K562 (cell line): Measurements from ENCODE around the gene RGS7. TPM values are rescaled to one million over a fixed set of nuclear protein-coding genes. Genes with fewer than 3 reads are reported as not detected.
"Not testable (repeated sequence)": the region's sequence is repeated elsewhere in the genome, so short reads cannot be mapped to it uniquely, and the experiment has no call there.

Experiments used
- ATAC-seq: fragments of 200-7000 bp; cut with Tn5 transposase; 3 replicates; pipeline ENCODE4 v1.9.1; 2020; ENCODE audit warnings: moderate library complexity
- BruUV-seq: library from RNA; stranded (reverse); fragments of 400-500 nt; replicated peaks from 2 replicates; lab custom pipeline; 2021; lab: Mats Ljungman, UMichigan
- CTCF ChIA-PET: fragments of 300-600 bp; formaldehyde crosslinking; extraction: SDS; loops from one replicate; lab custom pipeline; 2021; ENCODE audit warnings: low intra/inter-chr PET ratio; lab: Yijun Ruan, JAX
- POLR2A ChIA-PET: fragments of 300-600, 350-650 bp; sonication (Branson Sonifier 250); formaldehyde crosslinking; extraction: SDS; loops from one replicate; lab custom pipeline; 2021; ENCODE audit warnings: antibody characterized with exemption, inconsistent platforms; lab: Yijun Ruan, JAX
- DNase-seq, 4 experiments: peaks; one replicate each; pipeline versions ENCODE4 v3.0.0 to v3.0.0-alpha.2; 2011 to 2018; ENCODE audit warnings: low spot score in 3 of 4, mixed read lengths in 3 of 4; ENCODE audit errors: extremely low read depth in 1 of 4
- FAIRE-seq: peaks from 2 replicates; lab custom pipeline; 2011; peaks lifted over from hg19 to GRCh38; lab: Jason Lieb, UNC
- H2AFZ ChIP-seq: 2 replicates; pipeline ENCODE4 v1.6.0; 2011; ENCODE audit warnings: low read depth, low read length, control low read depth, inconsistent platforms
- H3K27ac ChIP-seq: fragments of 200-600 bp; 3 replicates; pipeline ENCODE4 v1.8.0; 2011; ENCODE audit warnings: low read depth, mild to moderate bottlenecking, control low read depth, inconsistent platforms, low read length, moderate library complexity, mixed read lengths; ENCODE audit errors: extremely low read depth
- H3K27me3 ChIP-seq, 2 experiments: fragments of 300-600 bp in 1 of 2; 2 replicates in 1 of 2; 3 replicates in 1 of 2; pipeline versions ENCODE4 v1.6.0 to v1.8.0; 2011; ENCODE audit warnings: inconsistent platforms in 2 of 2, low read length in 2 of 2, mild to moderate bottlenecking in 1 of 2, mixed read lengths in 1 of 2, moderate library complexity in 1 of 2; ENCODE audit not compliant: control insufficient read depth in 2 of 2, insufficient read depth in 2 of 2
- H3K36me3 ChIP-seq: fragments of 300-600 bp; 3 replicates; pipeline ENCODE4 v1.8.0; 2011; ENCODE audit warnings: mild to moderate bottlenecking, low read length, inconsistent platforms; ENCODE audit not compliant: control insufficient read depth, insufficient read depth
- H3K4me1 ChIP-seq, 2 experiments: fragments of 200-600 bp in 1 of 2; replicated peaks in 1 of 2; 2 replicates in 1 of 2; 3 replicates in 1 of 2; pipeline versions ENCODE4 v1.5.1 to v1.8.0; 2011; ENCODE audit warnings: inconsistent platforms in 2 of 2, low read length in 2 of 2, mild to moderate bottlenecking in 1 of 2, mixed read lengths in 1 of 2, moderate library complexity in 1 of 2; ENCODE audit not compliant: control insufficient read depth in 2 of 2, insufficient read depth in 2 of 2
- H3K4me2 ChIP-seq: 2 replicates; pipeline ENCODE4 v1.6.1; 2011; ENCODE audit warnings: low read length, control low read depth, inconsistent platforms, mixed read lengths; ENCODE audit not compliant: insufficient read depth
- H3K4me3 ChIP-seq: fragments of 200-600 bp; sonication (generic), shearing (Covaris generic); 2 replicates; pipeline ENCODE4 v1.5.1; 2016; ENCODE audit warnings: control low read depth, inconsistent platforms
- H3K79me2 ChIP-seq: fragments of 200-600 bp; 3 replicates; pipeline ENCODE4 v1.8.0; 2011; ENCODE audit warnings: low read length, inconsistent platforms; ENCODE audit not compliant: control insufficient read depth, insufficient read depth
- H3K9ac ChIP-seq, 2 experiments: 2 replicates each; pipeline versions ENCODE4 v1.6.0 to v1.6.1; 2011; ENCODE audit warnings: low read depth in 2 of 2, low read length in 2 of 2, control low read depth in 1 of 2, inconsistent platforms in 1 of 2, mild to moderate bottlenecking in 1 of 2, mixed read lengths in 1 of 2; ENCODE audit not compliant: insufficient read depth in 1 of 2
- H3K9me1 ChIP-seq: one replicate; pipeline ENCODE4 v1.6.0; 2011; ENCODE audit warnings: inconsistent platforms, mild to moderate bottlenecking, low read length, moderate library complexity; ENCODE audit not compliant: control insufficient read depth, insufficient read depth
- H3K9me3 ChIP-seq: replicated peaks from 2 replicates; pipeline ENCODE4 v1.5.1; 2011; ENCODE audit warnings: low read depth, low read length, inconsistent platforms; ENCODE audit not compliant: control insufficient read depth, insufficient read depth
- H4K20me1 ChIP-seq: replicated peaks from 2 replicates; pipeline ENCODE4 v1.6.1; 2011; ENCODE audit warnings: low read length, inconsistent platforms, mixed read lengths; ENCODE audit not compliant: control insufficient read depth, insufficient read depth
- CBX3 ChIP-seq, 2 experiments: IDR thresholded peaks; 1 replicate in 1 of 2; 2 replicates in 1 of 2; pipeline ENCODE4 v1.6.1; 2012; ENCODE audit warnings: inconsistent platforms in 2 of 2, low read length in 2 of 2, borderline replicate concordance in 1 of 2, control low read depth in 1 of 2
- DACH1 ChIP-seq: fragments of 450-650 bp; IDR thresholded peaks from 2 replicates; pipeline ENCODE4 v1.6.1; 2018; ENCODE audit not compliant: partially characterized antibody
- ELF4 ChIP-seq: fragments of 450-650 bp; formaldehyde crosslinking; IDR thresholded peaks from 2 replicates; pipeline ENCODE4 v1.4.0; 2022; ENCODE audit warnings: missing genetic modification characterization
- NFIC ChIP-seq: fragments of 450-650 bp; IDR thresholded peaks from 2 replicates; pipeline ENCODE4 v1.6.1; 2017; ENCODE audit warnings: mild to moderate bottlenecking, inconsistent platforms
- SRF ChIP-seq, 2 experiments: fragments of 250-450, 450-650 bp in 1 of 2; sonication (Bioruptor Pico) in 1 of 2; sonication (generic) in 1 of 2; formaldehyde crosslinking; IDR thresholded peaks; 2 replicates each; pipeline versions ENCODE4 v1.5.0 to v1.5.1; 2020 to 2022; ENCODE audit warnings: mild to moderate bottlenecking in 1 of 2, missing genetic modification reagents in 1 of 2
- WGBS: fragments of 100-300 bp; shearing (Covaris generic); methylation state at CpG from one replicate; pipeline ENCODE4 v1.1.6; 2016; ENCODE audit warnings: low coverage, mixed read lengths; ENCODE audit not compliant: insufficient coverage; ENCODE audit errors: missing lambda C conversion rate; 5-methylcytosine and 5-hydroxymethylcytosine counted together
- in situ Hi-C: fragments of 300-500 bp; cut with MboI; formaldehyde crosslinking; loops from 4 replicates; pipeline ENCODE4 v1.15.0; 2018; ENCODE audit warnings: inconsistent platforms, mixed read lengths
- intact Hi-C: fragments of 100-400 bp; cut with micrococcal nuclease; formaldehyde crosslinking; loops from 2 replicates; pipeline ENCODE4 v1.14.2; 2022
- polyA plus RNA-seq, 8 experiments: library from polyadenylated mRNA; depleted of rRNA in 4 of 8; stranded (reverse) in 5 of 8; unstranded in 3 of 8; fragments of >200 nt; fragmentation: Nextera tagmentation in 2 of 8; fragmentation: Illumina TruSeq in 1 of 8; extraction: Ambion mirVana in 2 of 8; extraction: Trizol in 1 of 8; gene quantifications; 2 replicates each; pipeline versions ENCODE4 v1.2.1 to v1.2.3, GENCODE V29; 2011 to 2014; ENCODE audit warnings: inconsistent platforms in 1 of 8, missing spikeins in 1 of 8
- total RNA-seq, 7 experiments: library from RNA; depleted of rRNA in 6 of 7; stranded (reverse); fragments of >200 nt in 6 of 7; fragmentation: Illumina TruSeq in 2 of 7; extraction: Trizol in 2 of 7; gene quantifications; 2 replicates each; pipeline versions ENCODE4 v1.2.1 to v1.2.3, GENCODE V29; 2011 to 2021; ENCODE audit warnings: low replicate concordance in 1 of 7
- TF ChIP-seq, protein P1 (sequence below): fragments of 250-450 bp; sonication (Bioruptor Pico); IDR thresholded peaks from 2 replicates; pipeline ENCODE4 v1.8.0; 2021; ENCODE audit warnings: moderate library complexity, mild to moderate bottlenecking, inconsistent platforms

Gene RGS7
- total and polyA plus RNA-seq, 9 of the 15 experiments (the other 6 are each of a cell fraction or from before 2014, with no cell fraction given): not detected

DNA sequence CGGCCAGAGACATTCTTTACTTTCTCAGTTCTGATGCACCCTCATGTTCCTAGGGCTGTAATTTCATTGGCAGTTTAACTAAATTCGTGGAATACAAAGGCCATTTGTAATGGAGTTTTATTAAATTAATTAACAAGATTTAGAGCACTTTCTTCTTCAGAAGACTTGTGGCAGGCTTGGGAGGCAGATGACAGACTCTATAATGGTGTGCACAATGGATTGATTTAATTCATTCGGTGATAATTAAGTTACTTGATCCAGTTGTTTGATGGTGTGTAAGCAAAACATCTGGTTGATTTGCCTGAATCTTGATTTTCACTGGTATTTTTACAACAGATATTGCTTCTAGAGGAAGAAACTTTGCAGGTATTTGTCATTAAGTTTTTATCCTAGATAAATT lies 383.1 kb downstream of the RGS7 start (continued):
- TF ChIP-seq, protein P1, sequence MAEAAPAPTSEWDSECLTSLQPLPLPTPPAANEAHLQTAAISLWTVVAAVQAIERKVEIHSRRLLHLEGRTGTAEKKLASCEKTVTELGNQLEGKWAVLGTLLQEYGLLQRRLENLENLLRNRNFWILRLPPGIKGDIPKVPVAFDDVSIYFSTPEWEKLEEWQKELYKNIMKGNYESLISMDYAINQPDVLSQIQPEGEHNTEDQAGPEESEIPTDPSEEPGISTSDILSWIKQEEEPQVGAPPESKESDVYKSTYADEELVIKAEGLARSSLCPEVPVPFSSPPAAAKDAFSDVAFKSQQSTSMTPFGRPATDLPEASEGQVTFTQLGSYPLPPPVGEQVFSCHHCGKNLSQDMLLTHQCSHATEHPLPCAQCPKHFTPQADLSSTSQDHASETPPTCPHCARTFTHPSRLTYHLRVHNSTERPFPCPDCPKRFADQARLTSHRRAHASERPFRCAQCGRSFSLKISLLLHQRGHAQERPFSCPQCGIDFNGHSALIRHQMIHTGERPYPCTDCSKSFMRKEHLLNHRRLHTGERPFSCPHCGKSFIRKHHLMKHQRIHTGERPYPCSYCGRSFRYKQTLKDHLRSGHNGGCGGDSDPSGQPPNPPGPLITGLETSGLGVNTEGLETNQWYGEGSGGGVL (CRISPR knock-in tag): no peak
- no peak for TF ChIP-seq SRF (CRISPR knock-in tag; IDR thresholded peaks at IDR 0.05)
- no peak for TF ChIP-seq DACH1
- TF ChIP-seq ELF4: no peak
- TF ChIP-seq CBX3 (IDR thresholded peaks at IDR 0.05; ENCODE audit: borderline replicate concordance in 1 of 2, low read length in 2 of 2): no peak
- TF ChIP-seq, all 486 proteins: peak for 0

DNA sequence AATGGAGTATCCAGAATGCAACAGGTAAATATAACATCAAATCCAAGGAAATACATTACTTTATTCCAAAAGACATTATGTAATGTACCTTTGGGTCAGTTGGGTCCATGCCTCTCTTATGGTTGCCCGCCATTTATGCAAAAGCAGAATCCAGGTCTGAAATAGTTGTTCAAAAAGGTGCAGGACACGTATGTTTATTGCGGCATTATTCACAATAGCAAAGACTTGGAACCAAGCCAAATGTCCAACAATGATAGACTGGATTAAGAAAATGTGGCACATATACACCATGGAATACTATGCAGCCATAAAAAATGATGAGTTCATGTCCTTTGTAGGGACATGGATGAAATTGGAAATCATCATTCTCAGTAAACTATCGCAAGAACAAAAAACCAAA lies 384.9 kb downstream of the RGS7 start:
- POLR2A ChIA-PET, in situ Hi-C loops: not testable (repeated sequence)

More for the DNA sequence above, 384.9 kb downstream of the RGS7 start:
- DNase-seq, FAIRE-seq, H3K9me1 ChIP-seq, H2AFZ ChIP-seq, H3K27ac ChIP-seq, intact Hi-C loops, CTCF ChIA-PET, H4K20me1 ChIP-seq, H3K4me3 ChIP-seq, H3K79me2 ChIP-seq, H3K36me3 ChIP-seq, H3K4me1 ChIP-seq, BruUV-seq, H3K27me3 ChIP-seq, ATAC-seq: not testable (repeated sequence)
- WGBS: 4% methylated on average over 3 of the region's 4 CpGs
- peak; percentile 57 for TF ChIP-seq NFIC
- TF ChIP-seq, all 486 proteins: peak for 1; not testable (repeated sequence) for 485
- not testable (repeated sequence) for H3K9ac ChIP-seq, H3K4me2 ChIP-seq, H3K9me3 ChIP-seq
